Endothelial cell of umbilical vein (primary cell): Measurements from ENCODE around the gene DIS3. TPM values are rescaled to one million over a fixed set of nuclear protein-coding genes. Genes with fewer than 3 reads are reported as not detected.

Experiments used
- BruUV-seq: library from RNA; stranded (reverse); fragments of 400-500 nt; replicated peaks from 2 replicates; lab custom pipeline; 2021; lab: Mats Ljungman, UMichigan
- CTCF ChIA-PET: fragments of 300-600, 350-600 bp; sonication (Branson Sonifier 250); formaldehyde crosslinking; loops from one replicate; lab custom pipeline; 2021; ENCODE audit warnings: antibody characterized with exemption, inconsistent platforms; lab: Charles Lee
- POLR2A ChIA-PET: fragments of 300-600, 350-600 bp; sonication (Branson Sonifier 250); formaldehyde crosslinking; loops from one replicate; lab custom pipeline; 2021; ENCODE audit warnings: antibody characterized with exemption, inconsistent platforms; lab: Charles Lee
- DNase-seq: peaks from one replicate; pipeline ENCODE4 v3.0.0-alpha.2; 2011; ENCODE audit warnings: low read depth, low spot score
- FAIRE-seq: peaks from 2 replicates; lab custom pipeline; 2011; peaks lifted over from hg19 to GRCh38; lab: Jason Lieb, UNC
- H2AFZ ChIP-seq: 2 replicates; pipeline ENCODE4 v1.6.0; 2012; ENCODE audit warnings: low read depth, low read length, control low read depth, inconsistent platforms
- H3K27ac ChIP-seq: 2 replicates; pipeline ENCODE4 v1.5.1; 2011; ENCODE audit warnings: low read depth, mild to moderate bottlenecking, control low read depth, low read length, moderate library complexity; ENCODE audit not compliant: insufficient read depth
- H3K27me3 ChIP-seq, 2 experiments: 2 replicates each; pipeline versions ENCODE4 v1.6.0 to v1.6.1; 2011; ENCODE audit warnings: low read length in 2 of 2, mixed read lengths in 1 of 2; ENCODE audit not compliant: control insufficient read depth in 2 of 2, insufficient read depth in 2 of 2
- H3K36me3 ChIP-seq, 2 experiments: 2 replicates in 1 of 2; 3 replicates in 1 of 2; pipeline ENCODE4 v1.5.1; 2011; ENCODE audit warnings: low read length in 2 of 2, mild to moderate bottlenecking in 1 of 2, moderate library complexity in 1 of 2; ENCODE audit not compliant: control insufficient read depth in 2 of 2, insufficient read depth in 2 of 2; ENCODE audit errors: extremely low read depth in 1 of 2
- H3K4me1 ChIP-seq: 3 replicates; pipeline ENCODE4 v1.5.1; 2011; ENCODE audit warnings: mild to moderate bottlenecking, low read length; ENCODE audit not compliant: control insufficient read depth, insufficient read depth; ENCODE audit errors: extremely low read depth
- H3K4me2 ChIP-seq: 2 replicates; pipeline ENCODE4 v1.6.1; 2011; ENCODE audit warnings: low read length, control low read depth, mixed read lengths; ENCODE audit not compliant: insufficient read depth
- H3K4me3 ChIP-seq, 3 experiments: fragments of 200-600 bp in 1 of 3; sonication (generic), shearing (Covaris generic) in 1 of 3; replicated peaks in 1 of 3; 2 replicates each; pipeline ENCODE4 v1.5.1; 2011 to 2016; ENCODE audit warnings: control low read depth in 3 of 3, low read length in 3 of 3, mild to moderate bottlenecking in 2 of 3, inconsistent platforms in 1 of 3, low read depth in 1 of 3, moderate library complexity in 1 of 3; ENCODE audit not compliant: insufficient read depth in 1 of 3
- H3K79me2 ChIP-seq: 2 replicates; pipeline ENCODE4 v1.6.0; 2012; ENCODE audit warnings: low read length, inconsistent platforms; ENCODE audit not compliant: control insufficient read depth, insufficient read depth
- H3K9ac ChIP-seq: replicated peaks from 2 replicates; pipeline ENCODE3; 2011; ENCODE audit warnings: low read length, control low read depth; ENCODE audit not compliant: insufficient read depth; ENCODE audit errors: extremely low read depth
- H3K9me1 ChIP-seq: replicated peaks from 3 replicates; pipeline ENCODE4 v1.6.0; 2011; ENCODE audit warnings: mild to moderate bottlenecking, low read length; ENCODE audit not compliant: control insufficient read depth, insufficient read depth; ENCODE audit errors: extremely low read depth
- H3K9me3 ChIP-seq: replicated peaks from 2 replicates; pipeline ENCODE4 v1.5.1; 2012; ENCODE audit warnings: low read length, inconsistent platforms; ENCODE audit not compliant: control insufficient read depth, insufficient read depth
- H4K20me1 ChIP-seq: replicated peaks from 2 replicates; pipeline ENCODE3; 2011; ENCODE audit warnings: mild to moderate bottlenecking, low read length; ENCODE audit not compliant: control insufficient read depth, insufficient read depth; ENCODE audit errors: extremely low read depth
- EZH2 ChIP-seq: IDR thresholded peaks from 2 replicates; pipeline ENCODE4 v1.6.1; 2012; ENCODE audit warnings: borderline replicate concordance, low read depth, mild to moderate bottlenecking, moderate library complexity, low read length, inconsistent platforms; ENCODE audit not compliant: severe bottlenecking
- FOS ChIP-seq: IDR thresholded peaks from 2 replicates; pipeline ENCODE4 v1.6.1; 2011; ENCODE audit warnings: mild to moderate bottlenecking, low read length, moderate library complexity, borderline replicate concordance; ENCODE audit not compliant: insufficient read depth
- GATA2 ChIP-seq: IDR thresholded peaks from 2 replicates; pipeline ENCODE4 v1.7.0; 2011; ENCODE audit warnings: low read depth, mild to moderate bottlenecking, moderate library complexity, mixed read lengths, low read length; ENCODE audit not compliant: insufficient read length, insufficient read depth
- JUN ChIP-seq: IDR thresholded peaks from 2 replicates; pipeline ENCODE4 v1.6.1; 2011; ENCODE audit warnings: borderline replicate concordance, low read depth; ENCODE audit not compliant: insufficient read length, insufficient read depth
- MAX ChIP-seq: IDR thresholded peaks from 2 replicates; pipeline ENCODE4 v1.6.1; 2011; ENCODE audit not compliant: insufficient read depth, insufficient read length
- MYC ChIP-seq: IDR thresholded peaks from one replicate; pipeline ENCODE4 v1.6.1; 2011; ENCODE audit warnings: mild to moderate bottlenecking, low read depth, low read length
- POLR2A ChIP-seq: IDR thresholded peaks from 2 replicates; pipeline ENCODE4 v1.6.1; 2012; ENCODE audit warnings: low read depth, mild to moderate bottlenecking, control low read depth, low read length
- POLR2AphosphoS5 ChIP-seq: IDR thresholded peaks from 2 replicates; pipeline ENCODE4 v1.6.1; 2012; ENCODE audit warnings: low read depth, mild to moderate bottlenecking, control low read depth, low read length, moderate library complexity; ENCODE audit not compliant: insufficient read depth
- dilution Hi-C: fragments of 300-500 bp; cut with MboI; formaldehyde crosslinking; loops from one replicate; pipeline ENCODE4 v1.15.0; 2019; ENCODE audit warnings: low sequenced_read_pairs; ENCODE audit not compliant: extremely low pct_ligation_motif_present
- intact Hi-C: fragments of 100-400 bp; cut with micrococcal nuclease; formaldehyde crosslinking; loops from one replicate; pipeline ENCODE4 v1.10.0; 2022
- polyA plus RNA-seq, 4 experiments: library from polyadenylated mRNA; depleted of rRNA in 3 of 4; stranded (reverse) in 3 of 4; unstranded in 1 of 4; fragments of >200 nt; gene quantifications; 2 replicates each; pipeline versions ENCODE4 v1.2.1 to v1.2.3, GENCODE V29; 2011 to 2012; ENCODE audit warnings: missing spikeins in 1 of 4
- total RNA-seq: library from RNA; stranded (reverse); gene quantifications from 2 replicates; pipeline ENCODE4 v1.2.3, GENCODE V29; 2021
- TF ChIP-seq, protein P1 (sequence below), 2 donors: IDR thresholded peaks; 1 replicate in 1 of 2; 2 replicates in 1 of 2; pipeline ENCODE4 v1.5.1; 2011; ENCODE audit warnings: low read length in 2 of 2, mild to moderate bottlenecking in 2 of 2, moderate library complexity in 2 of 2, control low read depth in 1 of 2, inconsistent platforms in 1 of 2, low read depth in 1 of 2; ENCODE audit not compliant: insufficient read depth in 1 of 2; ENCODE audit errors: extremely low read depth in 1 of 2

Gene DIS3
- total and polyA plus RNA-seq, 2 donors (not counting 3 experiments of a cell fraction or from before 2014, with no cell fraction given), result 12.4 to 31.4 TPM

DNA sequence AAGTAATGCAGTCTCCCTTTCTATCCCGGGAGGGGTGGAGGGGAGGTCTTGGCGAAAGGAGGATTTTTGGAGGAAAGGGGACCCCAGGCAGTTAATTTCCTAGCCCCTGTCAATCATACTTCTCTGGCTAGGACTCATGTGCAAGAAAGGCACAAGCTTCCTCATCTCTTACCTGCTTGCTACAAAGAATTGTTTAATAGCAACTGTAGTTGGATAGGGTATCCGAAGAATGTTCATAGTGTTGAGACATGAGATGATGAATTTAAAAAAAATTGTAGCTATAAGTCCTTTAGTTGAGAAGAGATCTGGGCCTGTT is 53.5 kb downstream of the DIS3 start:
- H3K27me3 ChIP-seq, result no peaks in the 10 kb centered on the region
- CTCF ChIA-PET, result interaction anchor here (0.7 to 1.0 kb wide), 3 partner anchors 10 to 76 kb away, joined by 3 read pairs; no protein-coding TSS in a partner anchor
- POLR2A ChIA-PET, result no interaction called here
- intact Hi-C loops (no loop called here), dilution Hi-C loops (no loop called here)
- no peaks in the 10 kb centered on the region for H3K9me1 ChIP-seq
- BruUV-seq, result TSS peak; percentile 35
- H3K4me1 ChIP-seq, result peaks cover 24% of the 10 kb centered on the region
- H2AFZ ChIP-seq, result peak overlapping the region; percentile 93
- peaks cover 0 to 2% of the 10 kb centered on the region in 2 experiments for H3K36me3 ChIP-seq
- DNase-seq (peak; percentile 13), FAIRE-seq (peak; percentile 31)
- peak overlapping the region; percentile 42 to 77 (median 76) for H3K4me3 ChIP-seq
- TF ChIP-seq POLR2A (no peak), JUN (no peak), POLR2AphosphoS5 (no peak), GATA2 (no peak), MAX (no peak), MYC (no peak), EZH2 (no peak), FOS (no peak)
- TF ChIP-seq, protein P1, sequence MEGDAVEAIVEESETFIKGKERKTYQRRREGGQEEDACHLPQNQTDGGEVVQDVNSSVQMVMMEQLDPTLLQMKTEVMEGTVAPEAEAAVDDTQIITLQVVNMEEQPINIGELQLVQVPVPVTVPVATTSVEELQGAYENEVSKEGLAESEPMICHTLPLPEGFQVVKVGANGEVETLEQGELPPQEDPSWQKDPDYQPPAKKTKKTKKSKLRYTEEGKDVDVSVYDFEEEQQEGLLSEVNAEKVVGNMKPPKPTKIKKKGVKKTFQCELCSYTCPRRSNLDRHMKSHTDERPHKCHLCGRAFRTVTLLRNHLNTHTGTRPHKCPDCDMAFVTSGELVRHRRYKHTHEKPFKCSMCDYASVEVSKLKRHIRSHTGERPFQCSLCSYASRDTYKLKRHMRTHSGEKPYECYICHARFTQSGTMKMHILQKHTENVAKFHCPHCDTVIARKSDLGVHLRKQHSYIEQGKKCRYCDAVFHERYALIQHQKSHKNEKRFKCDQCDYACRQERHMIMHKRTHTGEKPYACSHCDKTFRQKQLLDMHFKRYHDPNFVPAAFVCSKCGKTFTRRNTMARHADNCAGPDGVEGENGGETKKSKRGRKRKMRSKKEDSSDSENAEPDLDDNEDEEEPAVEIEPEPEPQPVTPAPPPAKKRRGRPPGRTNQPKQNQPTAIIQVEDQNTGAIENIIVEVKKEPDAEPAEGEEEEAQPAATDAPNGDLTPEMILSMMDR (IDR thresholded peaks at IDR 0.05; ENCODE audit: extremely low read depth in 1 of 2, insufficient read depth in 1 of 2, low read depth in 1 of 2, low read length in 2 of 2), result no peak
- H3K79me2 ChIP-seq, result peaks cover 78% of the 10 kb centered on the region
- peak overlapping the region; percentile 60 for H3K4me2 ChIP-seq
- no peaks in the 10 kb centered on the region for H4K20me1 ChIP-seq
- no peaks in the 10 kb centered on the region for H3K9me3 ChIP-seq
- H3K9ac ChIP-seq, result peak overlapping the region; percentile 45
- H3K27ac ChIP-seq, result no peak overlapping the region
